ENCODE measurements around the gene MED1.
"Not testable (repeated sequence)": the region's sequence is repeated elsewhere in the genome, so short reads cannot be mapped to it uniquely, and the experiment has no call there.

The MED1 gene

GRCh38 chr17:39439868-39440267, 11.2 kb downstream of the MED1 start:
- not testable (repeated sequence) for DNase-seq (ENCODE audit: low read depth, low spot score)

- DNase-seq (ENCODE audit: low read depth, low spot score): no peak
These were observed 21.5 kb downstream of the MED1 start for GRCh38 chr17:39429600-39429999.

- no peak for DNase-seq (ENCODE audit: low read depth, low spot score)
These were observed 34.9 kb downstream of the MED1 start for GRCh38 chr17:39416141-39416540.

- no peak for DNase-seq (ENCODE audit: low read depth, low spot score)
These were observed 40.8 kb downstream of the MED1 start for GRCh38 chr17:39410279-39410678.

GRCh38 chr17:39408360-39408759, 42.7 kb downstream of the MED1 start:
- no peak for DNase-seq (ENCODE audit: low read depth, low spot score)

GRCh38 chr17:39406951-39407350, 44.1 kb downstream of the MED1 start:
- DNase-seq (ENCODE audit: low read depth, low spot score): no peak

GRCh38 chr17:39405436-39405835, 45.6 kb downstream of the MED1 start:
- no peak for DNase-seq (ENCODE audit: low read depth, low spot score)

- no peak for DNase-seq (ENCODE audit: low read depth, low spot score)
These were observed 46.3 kb downstream of the MED1 start for GRCh38 chr17:39404542-39405378.

- no peak for DNase-seq (ENCODE audit: low read depth, low spot score)
These were observed 48.0 kb downstream of the MED1 start for GRCh38 chr17:39402890-39403605.

GRCh38 chr17:39402244-39402889, 48.7 kb downstream of the MED1 start:
- peak; percentile 94 for DNase-seq (ENCODE audit: low read depth, low spot score)

GRCh38 chr17:39401412-39402243, 49.4 kb downstream of the MED1 start, which contains the start of gene FBXL20:
Gene FBXL20 (minus strand): TSS chr17:39401626. CDS start chr17:39401402, 224 bp downstream.
- peak; percentile 47 for DNase-seq (ENCODE audit: low read depth, low spot score)

- no peak for DNase-seq (ENCODE audit: low read depth, low spot score)
These were observed 50.3 kb downstream of the MED1 start for GRCh38 chr17:39400547-39401411.

- no peak for DNase-seq (ENCODE audit: low read depth, low spot score)
These were observed 51.3 kb downstream of the MED1 start for GRCh38 chr17:39399791-39400190.

GRCh38 chr17:39393736-39394135, 57.3 kb downstream of the MED1 start:
- DNase-seq (ENCODE audit: low read depth, low spot score): no peak

- no peak for DNase-seq (ENCODE audit: low read depth, low spot score)
These were observed 59.6 kb downstream of the MED1 start for GRCh38 chr17:39391448-39391847.

- DNase-seq (ENCODE audit: low read depth, low spot score): no peak
These were observed 66.0 kb downstream of the MED1 start for GRCh38 chr17:39385040-39385439.

GRCh38 chr17:39380144-39380543, 70.9 kb downstream of the MED1 start:
- DNase-seq (ENCODE audit: low read depth, low spot score): no peak

- DNase-seq (ENCODE audit: low read depth, low spot score): no peak
These were observed 74.6 kb downstream of the MED1 start for GRCh38 chr17:39376434-39376833.

- DNase-seq (ENCODE audit: low read depth, low spot score): not testable (repeated sequence)
These were observed 83.3 kb downstream of the MED1 start for GRCh38 chr17:39367805-39368204.

GRCh38 chr17:39365872-39366271, 85.2 kb downstream of the MED1 start:
- no peak for DNase-seq (ENCODE audit: low read depth, low spot score)

Data from iPS DF 19.7 (cell line).